ENCODE data around the gene PRKRIP1. TPM values are rescaled to one million over a fixed set of nuclear protein-coding genes. Genes with fewer than 3 reads are reported as not detected.

Gene PRKRIP1
- polyA plus RNA-seq, 1 donor (not counting 4 experiments of a cell fraction or from before 2014, with no cell fraction given) = 12.5 TPM

GRCh38 chr7:102410123-102410522 is 14.0 kb downstream of the PRKRIP1 start:
- DNase-seq (ENCODE audit: low read depth, low spot score) (no peak), FAIRE-seq (no peak)
- Histone ChIP-seq H3K9ac (ENCODE audit: control insufficient read depth, extremely low read depth, insufficient read depth, low read length) (no peak overlapping the region), H3K4me3 (ENCODE audit: control insufficient read depth in 2 of 3, extremely low read depth in 1 of 3, insufficient read depth in 2 of 3, low read depth in 1 of 3, low read length in 3 of 3) (no peak overlapping the region), H3K27ac (ENCODE audit: control insufficient read depth, insufficient read depth, low read length) (no peak overlapping the region), H3K4me1 (ENCODE audit: control insufficient read depth, extremely low read depth, insufficient read depth, low read length) (no peaks in the 10 kb centered on the region), H3K4me2 (ENCODE audit: control insufficient read depth, extremely low read depth, insufficient read depth, low read depth, low read length) (no peak overlapping the region), H3K9me1 (ENCODE audit: control insufficient read depth, extremely low read depth, insufficient read depth, low read length) (no peaks in the 10 kb centered on the region), H3K79me2 (ENCODE audit: control insufficient read depth, insufficient read depth, low read length) (peaks cover 6% of the 10 kb centered on the region), H3K36me3 (ENCODE audit: control insufficient read depth in 2 of 2, extremely low read depth in 1 of 2, insufficient read depth in 2 of 2, low read length in 2 of 2) (peaks cover 30 to 34% of the 10 kb centered on the region in 2 experiments), H4K20me1 (ENCODE audit: control insufficient read depth, extremely low read depth, insufficient read depth, low read length) (no peaks in the 10 kb centered on the region), H2AFZ (ENCODE audit: control insufficient read depth, low read length) (no peak overlapping the region), H3K27me3 (ENCODE audit: control insufficient read depth, extremely low read depth, insufficient read depth, low read length) (no peaks in the 10 kb centered on the region), H3K9me3 (ENCODE audit: control insufficient read depth, low read depth, low read length) (no peaks in the 10 kb centered on the region)
- TF ChIP-seq EZH2 (IDR thresholded peaks at IDR 0.05; ENCODE audit: low read length) (no peak), CTCF (optimal IDR thresholded peaks at IDR 0.05 in 1 of 3, IDR thresholded peaks at IDR 0.05 in 1 of 3, conservative IDR thresholded peaks at IDR 0.05 in 1 of 3; ENCODE audit: extremely low read depth in 1 of 3, insufficient read depth in 2 of 3, low read length in 3 of 3) (no peak)
- dilution Hi-C loops (cut with MboI; ENCODE audit: extremely low pct_ligation_motif_present, low sequenced_read_pairs) = no loop called here

GRCh38 chr7:102410918-102411317 is 14.8 kb downstream of the PRKRIP1 start:
- FAIRE-seq (no peak), DNase-seq (ENCODE audit: low read depth, low spot score) (no peak)
- peaks cover 30 to 31% of the 10 kb centered on the region in 2 experiments for H3K36me3 ChIP-seq (ENCODE audit: control insufficient read depth in 2 of 2, extremely low read depth in 1 of 2, insufficient read depth in 2 of 2, low read length in 2 of 2)
- H3K4me2 ChIP-seq (ENCODE audit: control insufficient read depth, extremely low read depth, insufficient read depth, low read depth, low read length) = no peak overlapping the region
- H3K9me3 ChIP-seq (ENCODE audit: control insufficient read depth, low read depth, low read length) = no peaks in the 10 kb centered on the region
- no peaks in the 10 kb centered on the region for H3K9me1 ChIP-seq (ENCODE audit: control insufficient read depth, extremely low read depth, insufficient read depth, low read length)
- no peak overlapping the region for H2AFZ ChIP-seq (ENCODE audit: control insufficient read depth, low read length)
- no peak for TF ChIP-seq EZH2 (IDR thresholded peaks at IDR 0.05; ENCODE audit: low read length)
- no peak for TF ChIP-seq CTCF (optimal IDR thresholded peaks at IDR 0.05 in 1 of 3, IDR thresholded peaks at IDR 0.05 in 1 of 3, conservative IDR thresholded peaks at IDR 0.05 in 1 of 3; ENCODE audit: extremely low read depth in 1 of 3, insufficient read depth in 2 of 3, low read length in 3 of 3)
- H3K4me1 ChIP-seq (ENCODE audit: control insufficient read depth, extremely low read depth, insufficient read depth, low read length) = no peaks in the 10 kb centered on the region
- no peak overlapping the region for H3K9ac ChIP-seq (ENCODE audit: control insufficient read depth, extremely low read depth, insufficient read depth, low read length)
- no peaks in the 10 kb centered on the region for H3K27me3 ChIP-seq (ENCODE audit: control insufficient read depth, extremely low read depth, insufficient read depth, low read length)
- dilution Hi-C loops (cut with MboI; ENCODE audit: extremely low pct_ligation_motif_present, low sequenced_read_pairs) = no loop called here
- H3K79me2 ChIP-seq (ENCODE audit: control insufficient read depth, insufficient read depth, low read length) = peaks cover 6% of the 10 kb centered on the region
- no peaks in the 10 kb centered on the region for H4K20me1 ChIP-seq (ENCODE audit: control insufficient read depth, extremely low read depth, insufficient read depth, low read length)
- no peak overlapping the region for H3K4me3 ChIP-seq (ENCODE audit: control insufficient read depth in 2 of 3, extremely low read depth in 1 of 3, insufficient read depth in 2 of 3, low read depth in 1 of 3, low read length in 3 of 3)
- H3K27ac ChIP-seq (ENCODE audit: control insufficient read depth, insufficient read depth, low read length) = no peak overlapping the region
